Measurements from ENCODE around the gene RHOA.
A peak's percentile ranks its signal among the peaks of the same experiment; 100 is the strongest.

The RHOA gene

GRCh38 chr3:49411968-49412631, at the start of gene RHOA, which contains the start of gene TCTA:
TSS of gene RHOA (minus strand) at chr3:49411976. CDS start at chr3:49375589, 36,387 bp downstream.
TSS of gene TCTA (plus strand) at chr3:49412423. CDS start at chr3:49412427, 4 bp downstream.
- peak; percentile 100 for DNase-seq

GRCh38 chr3:49460956-49461355, 49.2 kb upstream of the RHOA start:
- no peak for DNase-seq

- DNase-seq = no peak
Measured at GRCh38 chr3:49460188-49460890, 48.6 kb upstream of the RHOA start.

- no peak for DNase-seq
Measured at GRCh38 chr3:49456466-49456865, 44.7 kb upstream of the RHOA start.

GRCh38 chr3:49454898-49455681, 43.3 kb upstream of the RHOA start:
- peak; percentile 45 for DNase-seq

- no peak for DNase-seq
Measured at GRCh38 chr3:49454458-49454857, 42.7 kb upstream of the RHOA start.

- no peak for DNase-seq
Measured at GRCh38 chr3:49453621-49454020, 41.8 kb upstream of the RHOA start.

GRCh38 chr3:49445391-49445790, 33.6 kb upstream of the RHOA start:
- DNase-seq = no peak

- DNase-seq = no peak
Measured at GRCh38 chr3:49434731-49435130, 23.0 kb upstream of the RHOA start.

GRCh38 chr3:49428752-49429080, 16.9 kb upstream of the RHOA start:
- no peak for DNase-seq

GRCh38 chr3:49427586-49427985, 15.8 kb upstream of the RHOA start:
- DNase-seq = no peak

GRCh38 chr3:49424816-49425215, 13.0 kb upstream of the RHOA start:
- no peak for DNase-seq

GRCh38 chr3:49422379-49423248, 10.8 kb upstream of the RHOA start, which contains the start of gene AMT:
TSS of gene AMT (minus strand) at chr3:49422473. CDS start at chr3:49422450, 23 bp downstream.
- DNase-seq = peak; percentile 70

GRCh38 chr3:49421890-49422378, 10.2 kb upstream of the RHOA start:
- no peak for DNase-seq

- DNase-seq = no peak
Measured at GRCh38 chr3:49417516-49418120, 5.8 kb upstream of the RHOA start.

GRCh38 chr3:49416867-49417266, 5.1 kb upstream of the RHOA start:
- DNase-seq = no peak

GRCh38 chr3:49415931-49416601, 4.3 kb upstream of the RHOA start:
- no peak for DNase-seq

GRCh38 chr3:49414753-49415152, 3.0 kb upstream of the RHOA start:
- no peak for DNase-seq

- DNase-seq = no peak
Measured at GRCh38 chr3:49413338-49413734, 1.6 kb upstream of the RHOA start.

GRCh38 chr3:49412632-49413337, 1.0 kb upstream of the RHOA start:
- DNase-seq = no peak

- peak; percentile 65 for DNase-seq
Measured at GRCh38 chr3:49411535-49411967, 225 bp downstream of the RHOA start.
